ENCODE measurements around the gene RFTN1.

RFTN1 gene

GRCh38 chr3:16423298-16423697 is 90.2 kb downstream of the RFTN1 start:
- H3K36me3 ChIP-seq (ENCODE audit: insufficient read depth, low read length) = peaks cover 28% of the 10 kb centered on the region; the same call in 1 of the 2 replicates
- peaks cover 72% of the 10 kb centered on the region; the same call in 1 of the 2 replicates for H3K79me2 ChIP-seq (ENCODE audit: insufficient read depth, low read length)
- no peak overlapping the region for H3K9ac ChIP-seq (ENCODE audit: low read depth, low read length, poor library complexity, severe bottlenecking)
- no peaks in the 10 kb centered on the region for H3F3A ChIP-seq (ENCODE audit: low read depth)
- H3K27me3 ChIP-seq (ENCODE audit: insufficient read depth, low read length, poor library complexity, severe bottlenecking) = no peaks in the 10 kb centered on the region
- H3K9me3 ChIP-seq (ENCODE audit: insufficient read depth, low read depth, low read length) = no peaks in the 10 kb centered on the region
- H3K4me2 ChIP-seq (ENCODE audit: low read depth, low read length, poor library complexity, severe bottlenecking) = no peak overlapping the region
- H2AFZ ChIP-seq (ENCODE audit: low read length) = no peak overlapping the region
- no peaks in the 10 kb centered on the region for H3K4me1 ChIP-seq (ENCODE audit: insufficient read depth, low read length, poor library complexity, severe bottlenecking)
- H4K20me1 ChIP-seq (ENCODE audit: insufficient read depth, low read length, poor library complexity, severe bottlenecking) = peaks cover 36% of the 10 kb centered on the region
- no peaks in the 10 kb centered on the region for H3K9me2 ChIP-seq (replicated peaks; ENCODE audit: low read depth, low read length)
- no peak overlapping the region for H3K4me3 ChIP-seq (ENCODE audit: low read length, poor library complexity, severe bottlenecking)
- TF ChIP-seq EZH2phosphoT487 (IDR thresholded peaks at IDR 0.05; ENCODE audit: borderline replicate concordance) = no peak
- TF ChIP-seq CTCF (conservative IDR thresholded peaks at IDR 0.05; ENCODE audit: low read length) = no peak

DNA sequence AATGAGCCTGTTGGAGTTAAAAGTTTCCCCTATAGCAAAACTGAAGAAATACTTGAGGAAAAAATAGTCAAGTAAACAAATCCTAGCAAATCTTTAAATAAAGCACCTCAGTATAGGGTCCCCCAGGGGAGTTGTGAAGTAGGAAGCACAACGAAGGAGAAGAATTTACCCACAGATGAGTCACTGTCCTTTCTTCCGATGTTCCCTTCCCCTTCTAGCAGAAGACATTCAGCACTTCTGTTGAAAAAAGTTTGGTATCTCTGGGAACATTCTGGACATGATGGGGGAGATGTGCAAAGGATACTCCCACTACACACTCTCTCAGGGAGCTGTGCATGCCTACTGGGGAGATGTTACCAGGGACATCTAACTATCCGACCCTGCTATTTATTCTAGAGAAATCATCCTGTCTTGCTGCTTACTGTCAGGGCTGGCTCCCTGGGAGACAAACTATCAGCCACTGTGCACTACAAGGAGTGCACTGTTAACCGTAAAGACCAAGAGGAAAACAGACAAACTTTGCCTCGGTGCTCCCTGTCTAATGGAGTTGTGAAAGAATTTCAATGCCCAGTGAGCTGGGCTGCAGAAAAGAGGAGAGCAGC is 93.8 kb downstream of the RFTN1 start:
- H3K4me1 ChIP-seq (ENCODE audit: insufficient read depth, low read length, poor library complexity, severe bottlenecking) = no peaks in the 10 kb centered on the region
- peaks cover 10% of the 10 kb centered on the region; the same call in 1 of the 2 replicates for H3K36me3 ChIP-seq (ENCODE audit: insufficient read depth, low read length)
- H3K4me3 ChIP-seq (ENCODE audit: low read length, poor library complexity, severe bottlenecking) = no peak overlapping the region
- H2AFZ ChIP-seq (ENCODE audit: low read length) = no peak overlapping the region
- H3K9me3 ChIP-seq (ENCODE audit: insufficient read depth, low read depth, low read length) = no peaks in the 10 kb centered on the region
- no peaks in the 10 kb centered on the region for H3F3A ChIP-seq (ENCODE audit: low read depth)
- no peaks in the 10 kb centered on the region for H3K27me3 ChIP-seq (ENCODE audit: insufficient read depth, low read length, poor library complexity, severe bottlenecking)
- no peak overlapping the region for H3K9ac ChIP-seq (ENCODE audit: low read depth, low read length, poor library complexity, severe bottlenecking)
- no peaks in the 10 kb centered on the region for H3K9me2 ChIP-seq (replicated peaks; ENCODE audit: low read depth, low read length)
- TF ChIP-seq EZH2phosphoT487 (IDR thresholded peaks at IDR 0.05; ENCODE audit: borderline replicate concordance) = no peak
- TF ChIP-seq CTCF (conservative IDR thresholded peaks at IDR 0.05; ENCODE audit: low read length) = no peak
- H4K20me1 ChIP-seq (ENCODE audit: insufficient read depth, low read length, poor library complexity, severe bottlenecking) = peaks cover 27% of the 10 kb centered on the region
- H3K4me2 ChIP-seq (ENCODE audit: low read depth, low read length, poor library complexity, severe bottlenecking) = no peak overlapping the region
- peaks cover 75% of the 10 kb centered on the region; the same call in 1 of the 2 replicates for H3K79me2 ChIP-seq (ENCODE audit: insufficient read depth, low read length)

GRCh38 chr3:16417945-16418739 is 95.4 kb downstream of the RFTN1 start:
- no peaks in the 10 kb centered on the region for H3K4me1 ChIP-seq (ENCODE audit: insufficient read depth, low read length, poor library complexity, severe bottlenecking)
- H4K20me1 ChIP-seq (ENCODE audit: insufficient read depth, low read length, poor library complexity, severe bottlenecking) = peaks cover 16% of the 10 kb centered on the region
- peaks cover 81% of the 10 kb centered on the region; the same call in 1 of the 2 replicates for H3K79me2 ChIP-seq (ENCODE audit: insufficient read depth, low read length)
- H3K9me3 ChIP-seq (ENCODE audit: insufficient read depth, low read depth, low read length) = no peaks in the 10 kb centered on the region
- H3K27me3 ChIP-seq (ENCODE audit: insufficient read depth, low read length, poor library complexity, severe bottlenecking) = no peaks in the 10 kb centered on the region
- H2AFZ ChIP-seq (ENCODE audit: low read length) = no peak overlapping the region
- H3K4me3 ChIP-seq (ENCODE audit: low read length, poor library complexity, severe bottlenecking) = no peak overlapping the region
- no peak overlapping the region for H3K4me2 ChIP-seq (ENCODE audit: low read depth, low read length, poor library complexity, severe bottlenecking)
- H3K36me3 ChIP-seq (ENCODE audit: insufficient read depth, low read length) = peaks cover 8% of the 10 kb centered on the region; the same call in 1 of the 2 replicates
- no peaks in the 10 kb centered on the region for H3K9me2 ChIP-seq (replicated peaks; ENCODE audit: low read depth, low read length)
- no peaks in the 10 kb centered on the region for H3F3A ChIP-seq (ENCODE audit: low read depth)
- TF ChIP-seq EZH2phosphoT487 (IDR thresholded peaks at IDR 0.05; ENCODE audit: borderline replicate concordance) = no peak
- no peak for TF ChIP-seq CTCF (conservative IDR thresholded peaks at IDR 0.05; ENCODE audit: low read length)
- H3K9ac ChIP-seq (ENCODE audit: low read depth, low read length, poor library complexity, severe bottlenecking) = no peak overlapping the region

All from Loucy (cell line).